Gastroesophageal sphincter (tissue), 4 donors: Measurements from ENCODE around the gene TSPAN15. TPM values are rescaled to one million over a fixed set of nuclear protein-coding genes. Genes with fewer than 3 reads are reported as not detected.

Experiments
- ATAC-seq: fragments of 150-250 bp; one replicate; pipeline ENCODE4 v1.9.1; 2016; ENCODE audit warnings: mild to moderate bottlenecking, moderate library complexity
- H3K27ac ChIP-seq, 4 donors: fragments of 200-600 bp; sonication (generic) in 3 of 4; 1 replicate in 3 of 4; 2 replicates in 1 of 4; pipeline ENCODE4 v1.5.1; 2016 to 2019
- H3K27me3 ChIP-seq: fragments of 200-600 bp; sonication (generic); one replicate; pipeline ENCODE4 v1.5.1; 2019
- H3K36me3 ChIP-seq, 2 donors: fragments of 200-600 bp; sonication (generic); one replicate each; pipeline ENCODE4 v1.5.1; 2019; ENCODE audit warnings: control low read depth in 1 of 2
- H3K4me1 ChIP-seq, 3 donors: fragments of 200-600 bp; sonication (generic); 1 replicate in 2 of 3; 2 replicates in 1 of 3; pipeline ENCODE4 v1.5.1; 2016 to 2019; ENCODE audit warnings: control low read depth in 2 of 3
- H3K4me3 ChIP-seq, 2 donors: fragments of 200-600 bp; sonication (generic); one replicate each; pipeline ENCODE4 v1.5.1; 2019; ENCODE audit warnings: mild to moderate bottlenecking in 1 of 2, moderate library complexity in 1 of 2
- H3K9me3 ChIP-seq, 3 donors: fragments of 200-600 bp; sonication (generic); one replicate each; pipeline ENCODE4 v1.5.1; 2017 to 2019; ENCODE audit warnings: control low read depth in 2 of 3
- CTCF ChIP-seq, 4 experiments: fragments of 200-600 bp in 2 of 4; fragments of 450-650 bp in 2 of 4; sonication (generic) in 1 of 4; IDR thresholded peaks; one replicate each; pipeline ENCODE4 v1.5.1; 2017 to 2019; ENCODE audit warnings: antibody characterized with exemption in 4 of 4, mild to moderate bottlenecking in 2 of 4, moderate library complexity in 2 of 4
- EP300 ChIP-seq: sonication (generic); formaldehyde crosslinking; IDR thresholded peaks from one replicate; pipeline ENCODE4 v1.6.1; 2017; ENCODE audit warnings: antibody characterized with exemption, mild to moderate bottlenecking
- POLR2A ChIP-seq, 2 donors: fragments of 450-650 bp; IDR thresholded peaks; one replicate each; pipeline ENCODE4 v1.6.1; 2017; ENCODE audit warnings: antibody characterized with exemption in 2 of 2, mild to moderate bottlenecking in 2 of 2, moderate library complexity in 1 of 2
- POLR2AphosphoS5 ChIP-seq: sonication (generic); formaldehyde crosslinking; IDR thresholded peaks from one replicate; pipeline ENCODE4 v1.6.1; 2017; ENCODE audit warnings: antibody characterized with exemption
- WGBS, 2 donors: methylation state at CpG; one replicate each; pipeline ENCODE4 v1.1.5; 2018; ENCODE audit warnings: low coverage in 1 of 2; 5-methylcytosine and 5-hydroxymethylcytosine counted together
- total RNA-seq, 4 donors: library from RNA; depleted of rRNA; stranded (reverse); fragments of >200 nt; gene quantifications; one replicate each; pipeline ENCODE4 v1.1.0, GENCODE V29; 2016

The TSPAN15 gene
- total RNA-seq, 4 donors from 2014 or later, result 51.9 to 66.7 (median 58.1) TPM

- peaks cover 0 to 22% (median 9%) of the 10 kb centered on the region in 3 donors for H3K4me1 ChIP-seq
- no peak for ATAC-seq
- WGBS, 2 donors, result 91 to 92% methylated on average over 5 to 8 of the region's 13 CpGs
- no peaks in the 10 kb centered on the region for H3K9me3 ChIP-seq
- no peak overlapping the region for H3K27ac ChIP-seq
- H3K4me3 ChIP-seq, result no peak overlapping the region
- peaks cover 0 to 6% of the 10 kb centered on the region in 2 donors for H3K36me3 ChIP-seq
- H3K27me3 ChIP-seq, result no peaks in the 10 kb centered on the region
- no peak for TF ChIP-seq CTCF (IDR thresholded peaks at IDR 0.05)
- no peak for TF ChIP-seq POLR2A (IDR thresholded peaks at IDR 0.05)
- no peak for TF ChIP-seq POLR2AphosphoS5
- TF ChIP-seq EP300, result no peak
These were observed 13.7 kb upstream of the TSPAN15 start for GRCh38 chr10:69437321-69438259.

DNA sequence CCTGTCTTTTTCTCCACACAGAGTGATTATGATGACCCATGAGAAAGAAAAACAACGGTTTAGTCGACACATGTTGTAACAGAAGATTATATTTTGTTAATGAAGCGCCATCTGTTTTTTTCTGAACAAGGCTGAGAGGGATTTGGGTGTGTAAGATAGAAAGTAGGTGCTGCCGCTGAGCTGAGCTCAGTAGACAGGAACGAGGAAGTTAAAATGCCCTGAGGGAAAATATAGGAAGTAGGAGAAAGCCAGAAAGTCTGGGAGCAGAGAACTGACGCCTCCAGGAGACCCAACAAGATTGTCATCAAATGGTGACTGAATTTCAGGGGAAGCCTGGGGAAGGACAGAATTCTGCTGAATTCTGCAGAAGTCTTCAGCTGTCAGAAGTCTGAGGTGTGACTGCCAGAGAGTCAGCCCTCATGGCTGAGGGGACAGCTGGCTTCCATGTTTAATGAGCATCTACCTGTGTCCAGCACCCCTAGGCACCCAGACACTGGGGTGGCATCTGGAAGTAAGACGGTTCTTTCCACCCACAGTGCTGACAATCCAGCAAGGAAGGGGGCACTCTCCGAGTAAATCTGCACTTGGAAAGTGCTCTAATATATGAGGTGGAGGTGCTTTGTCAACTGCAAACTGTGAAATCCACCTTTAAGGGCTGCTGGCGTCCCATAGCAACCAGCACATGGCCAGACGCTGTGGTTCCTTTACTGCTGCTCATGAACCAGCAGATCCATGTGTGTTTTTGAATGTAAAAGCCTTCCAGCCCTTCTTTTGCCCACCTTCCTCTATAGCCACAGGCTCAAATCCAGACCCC is 12.5 kb upstream of the TSPAN15 start:
- Histone ChIP-seq H3K36me3 (peaks cover 0 to 6% of the 10 kb centered on the region in 2 donors), H3K27ac (peak overlapping the region in 3 of 4 donors; percentile 29 to 51 (median 49)), H3K27me3 (no peaks in the 10 kb centered on the region), H3K9me3 (no peaks in the 10 kb centered on the region), H3K4me3 (no peak overlapping the region), H3K4me1 (peaks cover 0 to 22% (median 9%) of the 10 kb centered on the region in 3 donors)
- TF ChIP-seq POLR2A (IDR thresholded peaks at IDR 0.05) (no peak), CTCF (IDR thresholded peaks at IDR 0.05) (no peak), EP300 (no peak), POLR2AphosphoS5 (no peak)
- WGBS, 2 donors, result 34 to 70% methylated on average over 2 to 6 of the region's 10 CpGs
- ATAC-seq, result no peak

DNA sequence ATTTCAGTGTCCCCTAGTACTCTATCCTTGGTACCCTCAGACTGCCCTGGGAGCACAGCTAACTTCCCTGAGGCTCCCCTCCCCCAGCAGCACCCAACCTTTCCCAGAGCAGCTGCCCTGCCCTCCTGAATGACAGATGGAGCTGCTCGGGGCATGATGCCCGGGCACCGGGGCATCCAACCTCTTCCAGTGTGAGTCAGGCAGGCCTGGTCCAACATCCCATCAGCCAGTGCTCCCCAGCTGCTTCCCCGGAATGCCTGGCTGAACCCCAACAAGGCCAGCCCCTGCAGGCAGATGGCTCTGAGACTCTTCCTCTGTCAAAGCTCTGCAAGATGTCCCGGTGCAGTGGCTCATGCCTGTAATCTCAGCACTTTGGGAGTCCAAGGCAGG is 11.9 kb upstream of the TSPAN15 start:
- ATAC-seq, result peak; percentile 39
- Histone ChIP-seq H3K27me3 (no peaks in the 10 kb centered on the region), H3K4me3 (no peak overlapping the region), H3K36me3 (peaks cover 0 to 6% of the 10 kb centered on the region in 2 donors), H3K9me3 (no peaks in the 10 kb centered on the region), H3K27ac (peak overlapping the region in 3 of 4 donors; percentile 29 to 51 (median 49)), H3K4me1 (peaks cover 0 to 22% (median 9%) of the 10 kb centered on the region in 3 donors)
- TF ChIP-seq EP300, result no peak
- TF ChIP-seq CTCF (IDR thresholded peaks at IDR 0.05), result no peak
- no peak for TF ChIP-seq POLR2A (IDR thresholded peaks at IDR 0.05)
- TF ChIP-seq POLR2AphosphoS5, result peak; percentile 56
- WGBS, 2 donors, result 36% methylated on average over 3 of the region's 5 CpGs; no CpG with 5 or more reads in 1 of the 2 donors

GRCh38 chr10:69439813-69440506 is 11.3 kb upstream of the TSPAN15 start:
- ATAC-seq, result no peak
- WGBS, 2 donors, result 38 to 51% methylated on average over 2 to 4 of the region's 5 CpGs
- Histone ChIP-seq H3K27ac (peak overlapping the region in 3 of 4 donors; percentile 29 to 51 (median 49)), H3K9me3 (no peaks in the 10 kb centered on the region), H3K36me3 (peaks cover 0 to 6% of the 10 kb centered on the region in 2 donors), H3K4me3 (no peak overlapping the region), H3K27me3 (no peaks in the 10 kb centered on the region), H3K4me1 (peaks cover 0 to 22% (median 9%) of the 10 kb centered on the region in 3 donors)
- peak; percentile 36 for TF ChIP-seq POLR2AphosphoS5
- no peak for TF ChIP-seq EP300
- TF ChIP-seq POLR2A (IDR thresholded peaks at IDR 0.05), result no peak
